Stimulated activated CD4-positive, alpha-beta T cell treated with anti-CD3 and anti-CD28 coated beads, Interleukin-15, amount 100 ng/mL, for 1 hour (primary cell): ENCODE results near the gene SLFN12L.
"Not testable (repeated sequence)": the region's sequence is repeated elsewhere in the genome, so short reads cannot be mapped to it uniquely, and the experiment has no call there.

Experiments used
- DNase-seq, 2 donors: peaks; one replicate each; pipeline ENCODE4 v3.0.0-alpha.2; 2020; ENCODE audit warnings: low read depth in 1 of 2, low spot score in 1 of 2

SLFN12L gene

DNA sequence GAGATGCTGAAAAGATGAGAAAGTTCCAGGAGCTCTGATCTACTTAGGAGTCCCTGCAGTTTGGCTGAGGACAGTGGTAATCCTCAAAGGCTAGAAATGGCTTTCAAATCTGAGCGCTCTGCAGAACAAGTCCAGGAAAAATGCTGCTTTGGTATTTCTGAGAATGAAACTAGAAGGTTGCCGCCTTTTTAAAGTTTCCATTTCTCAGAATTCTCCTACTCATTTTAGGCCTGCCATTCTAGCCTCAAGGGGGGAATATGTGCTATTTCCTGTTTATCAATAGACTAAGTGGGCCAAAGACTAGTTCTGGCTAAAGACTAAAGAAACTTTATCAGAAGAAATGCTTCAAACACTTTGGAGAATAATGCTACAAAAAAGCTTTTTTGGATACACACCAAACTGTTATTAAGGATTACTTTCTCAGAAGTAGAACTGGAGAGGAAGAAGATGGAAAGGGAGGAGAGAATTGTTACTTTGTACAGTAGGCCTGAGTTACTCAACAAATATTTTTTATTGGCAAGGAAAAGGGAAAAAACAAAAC, at the start of gene SLFN12L:
TSS of gene SLFN12L (minus strand) at position 78 of the 541 bp plus-strand sequence. CDS start 15,314 bp downstream, outside the sequence.
- no peak for DNase-seq

GRCh38 chr17:35586569-35587073, 49.1 kb upstream of the SLFN12L start:
- DNase-seq, result no peak

DNA sequence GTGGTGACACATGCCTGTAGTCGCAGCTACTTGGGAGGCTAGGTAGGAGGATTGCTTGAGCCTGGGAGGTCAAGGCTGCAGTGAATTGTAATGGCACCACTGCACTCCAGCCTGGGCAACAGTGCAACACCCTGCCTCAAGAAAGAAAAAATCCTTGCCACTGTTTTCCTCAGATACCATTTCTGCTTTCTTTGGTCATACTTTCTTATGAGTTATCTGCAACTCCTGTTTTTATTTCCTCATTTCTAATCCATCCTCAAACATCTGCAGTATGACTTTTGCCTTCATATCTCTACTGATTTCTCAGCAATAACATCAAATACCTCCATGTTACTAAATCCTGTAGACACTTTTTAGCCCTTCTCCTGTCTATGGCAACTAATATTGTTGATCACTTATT, 46.6 kb upstream of the SLFN12L start:
- no peak for DNase-seq

- DNase-seq, result no peak
Observed at GRCh38 chr17:35578929-35579432, 41.5 kb upstream of the SLFN12L start.

DNA sequence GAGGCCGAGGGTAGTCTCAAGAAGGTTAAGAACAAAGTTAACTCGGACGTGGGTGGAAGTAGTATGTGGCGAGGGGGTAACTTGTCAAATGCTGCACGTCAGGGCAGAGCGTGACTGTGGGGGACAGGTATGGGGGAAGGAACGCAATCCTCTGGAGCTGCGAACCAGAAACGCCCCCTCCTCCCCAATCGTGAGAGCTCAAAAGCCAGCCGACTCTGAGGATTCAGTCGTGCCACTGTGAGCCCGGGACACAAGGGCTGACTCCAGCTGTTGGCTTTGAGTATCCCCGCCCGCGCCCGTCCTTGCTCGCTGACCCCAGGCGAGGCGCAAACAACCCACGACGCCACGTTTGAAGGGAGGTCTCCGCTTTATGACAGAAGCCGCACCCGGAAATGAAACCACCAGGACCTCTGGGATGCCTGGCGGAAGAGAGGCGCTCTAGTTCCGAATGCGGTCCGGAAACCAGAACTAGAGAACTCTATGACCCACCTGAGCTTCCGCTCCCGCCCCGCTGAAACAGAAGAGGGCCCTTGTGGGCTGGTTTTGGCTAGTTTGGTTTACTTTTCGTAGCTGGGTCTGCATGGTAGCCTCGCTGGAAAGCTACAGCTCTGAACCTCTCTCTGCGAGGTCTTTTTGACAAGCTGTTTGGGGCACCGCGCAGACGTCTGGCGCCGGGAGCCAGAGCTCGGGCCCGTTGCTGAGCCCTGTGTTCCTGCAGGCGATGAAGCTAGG, 40.9 kb upstream of the SLFN12L start, which contains the start of gene PEX12:
TSS of gene PEX12 (minus strand) at position 375 of the 732 bp plus-strand sequence. CDS start 550 bp downstream, outside the sequence.
- peak; percentile 62 to 70 for DNase-seq

DNA sequence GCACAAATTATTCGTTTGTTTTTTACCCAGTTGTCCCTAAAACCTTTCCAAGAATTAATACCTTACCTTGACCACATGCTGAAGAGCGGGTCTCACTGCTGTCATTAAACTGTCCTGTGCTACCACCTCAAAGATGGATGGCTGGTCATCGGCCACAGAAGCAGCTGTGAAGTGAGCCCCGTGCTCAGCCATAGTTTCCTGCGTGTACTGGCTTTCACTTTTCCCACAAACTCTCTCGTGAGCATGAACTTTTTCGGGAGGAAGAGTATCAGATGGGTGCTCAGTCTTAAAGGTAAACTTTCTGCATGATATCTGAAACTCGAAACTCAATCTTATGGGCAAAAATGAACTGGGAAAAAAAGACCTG, 40.3 kb upstream of the SLFN12L start:
- no peak for DNase-seq

DNA sequence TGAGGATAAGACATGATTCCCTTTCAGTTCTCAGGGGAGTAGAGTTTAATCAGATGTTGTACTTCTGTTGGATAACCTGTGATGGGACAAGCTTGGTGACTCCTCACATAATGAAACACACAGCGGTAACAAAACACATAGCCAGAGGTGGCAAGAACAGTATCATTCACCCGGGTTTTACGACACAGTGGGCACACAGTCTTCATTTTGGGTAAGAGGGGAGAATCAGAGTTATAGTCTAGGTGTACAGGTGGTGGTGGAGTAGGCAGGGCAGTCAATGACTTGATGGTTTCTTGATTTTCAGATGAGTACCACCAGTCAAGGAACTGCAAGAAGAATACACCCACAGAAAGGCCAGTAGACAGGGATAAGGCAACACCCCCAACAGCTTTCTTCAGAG, 38.3 kb upstream of the SLFN12L start:
- no peak for DNase-seq

DNA sequence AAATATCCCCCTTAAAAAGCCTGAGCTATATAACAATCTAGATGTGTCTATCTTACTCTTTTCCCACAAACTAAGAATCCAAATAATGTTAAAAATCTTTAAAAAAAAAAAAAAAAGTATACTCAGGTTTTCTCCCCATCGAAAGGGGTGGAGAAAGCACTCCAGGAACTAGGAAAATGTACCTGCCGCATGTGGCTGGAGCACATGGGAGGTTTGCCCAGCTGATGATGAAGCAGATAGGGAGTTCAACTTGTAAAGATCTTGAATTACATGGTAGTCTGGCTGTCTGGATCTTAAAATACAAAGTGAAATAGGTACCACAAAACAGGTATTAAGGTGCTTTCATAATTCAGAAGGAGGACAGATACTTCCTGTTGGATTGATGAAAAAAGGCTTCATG, 31.9 kb upstream of the SLFN12L start:
- no peak for DNase-seq

DNA sequence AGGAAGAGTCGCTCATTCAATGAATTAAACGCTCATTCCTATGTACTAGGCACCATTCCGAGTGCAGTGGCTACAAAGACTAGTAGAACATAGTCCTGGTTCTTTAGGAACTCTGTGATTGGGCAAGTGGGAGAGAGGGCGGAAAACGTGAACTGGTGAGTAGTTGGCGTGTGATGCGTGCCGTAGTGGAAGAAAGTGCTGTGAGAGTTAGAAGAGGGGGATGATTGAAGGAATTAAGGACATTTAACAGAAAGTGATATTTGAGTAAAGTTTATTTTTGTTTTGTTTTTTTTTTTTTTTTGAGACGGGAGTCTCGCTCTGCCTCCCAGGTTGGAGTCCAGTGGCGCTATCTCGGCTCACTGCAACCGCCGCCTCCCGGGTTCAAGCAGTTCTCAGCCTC, 31.1 kb upstream of the SLFN12L start:
- peak in 1 of 2 donors; percentile 16 for DNase-seq

GRCh38 chr17:35566968-35567367, 29.5 kb upstream of the SLFN12L start:
- no peak for DNase-seq

DNA sequence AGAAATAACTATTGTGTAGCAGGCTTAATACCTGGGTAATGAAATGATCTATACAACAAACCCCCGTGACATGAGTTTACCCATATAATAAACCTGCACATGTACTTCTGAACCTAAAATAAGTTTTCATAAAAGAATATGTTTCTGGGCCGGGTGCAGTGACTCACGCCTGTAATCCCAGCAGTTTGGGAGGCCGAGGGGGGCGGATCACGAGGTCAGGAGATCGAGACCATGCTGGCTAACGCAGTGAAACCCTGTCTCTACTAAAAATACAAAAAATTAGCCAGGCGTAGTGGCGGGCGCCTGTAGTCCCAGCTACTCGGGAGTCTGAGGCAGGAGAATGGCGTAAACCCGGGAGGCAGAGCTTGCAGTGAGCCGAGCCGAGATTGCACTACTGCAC, 25.7 kb upstream of the SLFN12L start:
- DNase-seq, result not testable (repeated sequence)

DNA sequence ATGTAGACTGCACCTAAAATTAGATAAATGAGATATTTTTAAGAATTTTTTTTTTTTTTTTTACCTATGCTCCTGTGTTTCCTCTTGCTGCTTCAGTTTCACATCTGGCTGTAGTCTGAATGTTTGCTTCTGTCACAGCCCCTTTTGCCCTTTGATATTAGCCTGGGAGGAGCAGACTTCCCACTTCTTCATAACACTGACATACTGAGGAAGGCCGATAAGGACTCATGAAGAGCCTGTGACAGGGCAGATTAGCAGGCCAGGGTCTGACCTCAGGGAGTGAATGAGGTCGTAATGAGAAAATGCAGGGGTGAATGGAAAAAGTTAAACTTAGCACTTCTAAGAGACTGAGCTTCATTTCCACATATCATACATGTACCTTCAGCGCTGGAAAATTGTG, 23.2 kb upstream of the SLFN12L start, which contains the start of gene SLFN14:
TSS of gene SLFN14 (minus strand) at position 117 of the 400 bp plus-strand sequence. CDS start 2,757 bp downstream, outside the sequence.
- no peak for DNase-seq

- no peak for DNase-seq
Observed at GRCh38 chr17:35559495-35560210, 22.2 kb upstream of the SLFN12L start.

DNA sequence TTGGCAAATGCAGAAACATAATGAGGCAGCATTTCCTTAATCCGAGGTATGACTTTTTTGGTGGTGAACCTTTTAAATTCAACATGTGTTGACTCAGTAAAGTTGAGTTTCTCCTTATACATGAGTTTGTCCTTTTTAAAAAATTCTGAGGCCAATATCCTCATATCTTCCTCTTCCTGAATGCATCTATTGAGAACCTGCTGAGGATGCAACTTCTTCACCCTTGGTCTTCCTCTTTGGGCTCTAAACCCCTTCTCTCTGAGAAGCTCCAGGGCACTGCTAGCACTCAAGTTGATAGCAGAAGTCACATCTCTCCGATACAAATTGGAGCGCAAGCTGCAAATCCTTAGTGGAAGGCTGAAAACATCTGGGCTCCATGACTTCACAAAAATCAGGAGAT, 19.9 kb upstream of the SLFN12L start:
- DNase-seq, result no peak

GRCh38 chr17:35555691-35556090, 18.2 kb upstream of the SLFN12L start:
- DNase-seq, result no peak

GRCh38 chr17:35554668-35555067, 17.2 kb upstream of the SLFN12L start:
- DNase-seq, result no peak

- no peak for DNase-seq
Observed at GRCh38 chr17:35553310-35553709, 15.8 kb upstream of the SLFN12L start.

GRCh38 chr17:35548978-35549377, 11.5 kb upstream of the SLFN12L start:
- DNase-seq, result no peak

GRCh38 chr17:35548208-35548810, 10.8 kb upstream of the SLFN12L start:
- DNase-seq, result no peak

DNA sequence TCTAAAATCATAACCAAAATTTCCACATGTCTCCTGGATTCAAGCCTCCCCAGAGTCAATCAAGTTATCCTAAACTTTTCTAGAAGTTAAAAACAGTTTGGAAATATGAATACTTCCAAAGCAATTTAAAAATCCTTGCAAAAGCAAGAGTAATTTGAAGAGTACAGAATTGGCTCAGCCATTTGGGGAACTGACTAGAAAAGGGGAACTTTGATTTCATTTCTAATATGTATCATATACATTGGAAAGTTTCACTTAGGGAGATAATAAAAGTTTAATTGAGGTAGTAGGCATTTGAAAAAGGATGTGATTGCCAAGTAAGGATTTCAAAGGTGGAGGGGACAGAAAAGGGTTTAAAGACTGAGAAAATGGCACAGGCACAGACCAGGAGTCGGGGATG, 9.0 kb upstream of the SLFN12L start:
- no peak for DNase-seq

- no peak for DNase-seq
Observed at GRCh38 chr17:35545150-35545549, 7.7 kb upstream of the SLFN12L start.
